Heart left ventricle (tissue), 13 donors: ENCODE results near the gene ETNK1.

Experiments
- POLR2A ChIP-seq, 2 donors: fragments of 450-650 bp; IDR thresholded peaks; one replicate each; pipeline ENCODE4 v1.6.1; 2017; ENCODE audit warnings: antibody characterized with exemption in 2 of 2, mild to moderate bottlenecking in 2 of 2, moderate library complexity in 2 of 2
- TF ChIP-seq, protein P1 (sequence below), 12 donors: fragments of 200-600 bp; sonication (generic) in 4 of 12; IDR thresholded peaks; one replicate each; pipeline versions ENCODE4 v1.5.0 to v1.8.0; 2018 to 2022; ENCODE audit warnings: antibody characterized with exemption in 12 of 12, mild to moderate bottlenecking in 5 of 12
- donor health status: ischemic (EF 13 %, LVEDD 7.1; RV severe dilation, severe dysfunction).
- donor health status: DM: no; HTN: yes; CAD: no.
- donor health status: DM: no; HTN: no; CAD: no.
- donor health status: ischemic (EF 25% LVEDD 6.9; RV normal size, moderate dysfunction).
- donor health status: ischemic (EF 25% LVEDD 5.7; RV mildly dilated, moderate dysfunction).
- donor health status: ischemic (EF 35%, LVEDD 5.7; RV mildly dilated, moderate dysfunction).
- donor health status: nonischemic (EF 11% LVEDD 7.7; RV severe dilation, severe dysfunction).
- donor health status: DM: yes; HTN: yes; CAD: no.
- donor health status: PGD.
- donor health status: ischemic (EF 29% LVEDD 5.4; RV normal size, mild dysfunction).
- donor health status: nonischemic (EF 23%, LVEDD 6.1; RV moderate dilation, normal function).

DNA sequence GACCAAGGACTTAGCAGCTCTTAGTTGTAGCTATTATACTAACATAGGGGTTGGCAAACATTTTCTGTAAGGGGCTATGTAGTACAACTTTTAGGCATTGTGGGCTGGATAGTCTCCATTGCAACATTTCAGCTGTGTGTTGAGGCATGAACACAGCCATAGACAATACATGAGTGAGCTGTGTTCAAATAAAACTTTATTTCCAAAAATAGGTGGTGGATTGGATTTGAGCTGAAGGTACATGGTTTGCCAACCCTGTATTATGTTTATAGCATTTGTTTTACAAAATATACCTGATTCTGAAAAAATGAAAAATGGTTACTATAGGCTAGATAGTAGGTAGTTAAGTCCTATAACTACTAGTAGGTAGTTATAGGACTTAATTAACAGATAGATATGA, 40.5 kb downstream of the ETNK1 start:
- TF ChIP-seq, protein P1, sequence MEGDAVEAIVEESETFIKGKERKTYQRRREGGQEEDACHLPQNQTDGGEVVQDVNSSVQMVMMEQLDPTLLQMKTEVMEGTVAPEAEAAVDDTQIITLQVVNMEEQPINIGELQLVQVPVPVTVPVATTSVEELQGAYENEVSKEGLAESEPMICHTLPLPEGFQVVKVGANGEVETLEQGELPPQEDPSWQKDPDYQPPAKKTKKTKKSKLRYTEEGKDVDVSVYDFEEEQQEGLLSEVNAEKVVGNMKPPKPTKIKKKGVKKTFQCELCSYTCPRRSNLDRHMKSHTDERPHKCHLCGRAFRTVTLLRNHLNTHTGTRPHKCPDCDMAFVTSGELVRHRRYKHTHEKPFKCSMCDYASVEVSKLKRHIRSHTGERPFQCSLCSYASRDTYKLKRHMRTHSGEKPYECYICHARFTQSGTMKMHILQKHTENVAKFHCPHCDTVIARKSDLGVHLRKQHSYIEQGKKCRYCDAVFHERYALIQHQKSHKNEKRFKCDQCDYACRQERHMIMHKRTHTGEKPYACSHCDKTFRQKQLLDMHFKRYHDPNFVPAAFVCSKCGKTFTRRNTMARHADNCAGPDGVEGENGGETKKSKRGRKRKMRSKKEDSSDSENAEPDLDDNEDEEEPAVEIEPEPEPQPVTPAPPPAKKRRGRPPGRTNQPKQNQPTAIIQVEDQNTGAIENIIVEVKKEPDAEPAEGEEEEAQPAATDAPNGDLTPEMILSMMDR (IDR thresholded peaks at IDR 0.05), result no peak
- no peak for TF ChIP-seq POLR2A (IDR thresholded peaks at IDR 0.05)
